Measurements from ENCODE around the gene NAE1.

NAE1 gene

GRCh38 chr16:66752958-66753357 lies 77.8 kb downstream of the NAE1 start:
- intact Hi-C loops (cut with DNase I; ENCODE audit: low total_unique reads), result loop anchor here (5.0 kb wide), 1 partner anchor 146 kb away; no protein-coding TSS in a partner anchor
- no peak for DNase-seq
- Histone ChIP-seq H3K27me3 (no peaks in the 10 kb centered on the region), H3K9me3 (no peaks in the 10 kb centered on the region), H3K4me1 (peaks cover 0 to 29% (median 19%) of the 10 kb centered on the region in 4 donors), H3K36me3 (peaks cover 0 to 14% (median 7%) of the 10 kb centered on the region in 3 donors), H3K4me3 (no peak overlapping the region), H3K27ac (no peak overlapping the region)
- TF ChIP-seq CTCF (IDR thresholded peaks at IDR 0.05), result no peak
